HG03135 (cell line): Measurements from ENCODE around the gene SMAD7.
"Not testable (repeated sequence)": the region's sequence is repeated elsewhere in the genome, so short reads cannot be mapped to it uniquely, and the experiment has no call there.

Source experiments
- ATAC-seq: cut with Tn5 transposase; IDR thresholded peaks from one replicate; pipeline ENCODE4 v1.9.1; 2021; ENCODE audit warnings: mild to moderate bottlenecking, moderate library complexity; ENCODE audit not compliant: unreplicated experiment

Gene SMAD7

GRCh38 chr18:48885924-48886400 is 64.8 kb downstream of the SMAD7 start:
- ATAC-seq: no peak

DNA sequence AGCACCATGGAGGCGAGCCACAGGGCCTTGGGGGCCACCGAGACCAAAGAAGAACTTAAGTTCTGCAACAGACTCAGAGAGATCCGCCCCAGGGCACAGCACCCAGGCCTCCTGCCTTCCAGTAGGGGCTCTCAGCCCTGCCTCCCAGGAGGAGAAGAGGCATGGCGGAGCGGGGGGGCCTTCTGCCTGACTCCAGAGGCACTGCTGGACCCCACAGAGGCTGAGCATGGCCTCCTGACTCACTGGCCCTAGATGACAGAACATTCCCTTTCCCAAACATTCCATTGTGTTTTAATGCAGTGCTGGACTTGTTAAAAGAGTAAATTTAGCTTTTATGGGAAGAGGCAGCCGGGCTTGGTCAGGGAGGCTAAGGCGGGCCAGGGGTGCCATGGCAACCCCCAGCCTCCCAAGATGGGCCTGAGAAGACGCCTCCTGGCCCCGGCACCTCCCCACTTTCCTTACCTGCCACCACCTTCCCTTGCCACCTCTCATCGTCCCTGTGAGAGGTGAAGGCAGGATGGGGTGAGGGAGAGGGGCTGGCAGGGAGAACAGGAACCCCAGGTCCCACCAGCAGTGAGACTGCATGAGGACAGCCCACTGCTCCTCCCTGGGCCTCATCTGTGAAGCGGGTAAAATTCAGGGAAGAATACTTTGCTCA is 65.4 kb downstream of the SMAD7 start:
- ATAC-seq: no peak

DNA sequence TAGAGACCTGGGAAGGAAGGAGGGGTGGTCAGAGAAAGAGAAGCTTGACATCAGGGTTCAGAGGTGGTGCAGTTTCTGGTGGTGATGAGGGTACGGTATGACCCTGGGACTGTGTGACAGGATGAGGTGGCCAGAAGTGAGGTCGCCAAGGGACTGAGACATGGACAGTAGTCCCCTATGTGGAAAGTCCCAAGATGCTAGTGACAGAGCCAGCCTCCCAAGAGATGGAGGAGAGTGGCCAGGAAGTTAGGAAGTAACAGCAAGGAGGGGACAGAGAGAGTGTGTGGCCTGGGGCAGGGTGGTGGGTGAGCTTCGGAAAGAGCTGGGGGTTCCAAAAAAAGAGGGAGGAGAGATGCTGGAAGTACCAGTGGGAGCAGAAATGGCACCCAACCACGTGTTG is 66.0 kb downstream of the SMAD7 start:
- no peak for ATAC-seq

GRCh38 chr18:48884306-48884705 is 66.5 kb downstream of the SMAD7 start:
- no peak for ATAC-seq

- ATAC-seq: no peak
Observed at GRCh38 chr18:48882379-48882778, 68.4 kb downstream of the SMAD7 start.

- ATAC-seq: no peak
Observed at GRCh38 chr18:48880931-48881330, 69.8 kb downstream of the SMAD7 start.

DNA sequence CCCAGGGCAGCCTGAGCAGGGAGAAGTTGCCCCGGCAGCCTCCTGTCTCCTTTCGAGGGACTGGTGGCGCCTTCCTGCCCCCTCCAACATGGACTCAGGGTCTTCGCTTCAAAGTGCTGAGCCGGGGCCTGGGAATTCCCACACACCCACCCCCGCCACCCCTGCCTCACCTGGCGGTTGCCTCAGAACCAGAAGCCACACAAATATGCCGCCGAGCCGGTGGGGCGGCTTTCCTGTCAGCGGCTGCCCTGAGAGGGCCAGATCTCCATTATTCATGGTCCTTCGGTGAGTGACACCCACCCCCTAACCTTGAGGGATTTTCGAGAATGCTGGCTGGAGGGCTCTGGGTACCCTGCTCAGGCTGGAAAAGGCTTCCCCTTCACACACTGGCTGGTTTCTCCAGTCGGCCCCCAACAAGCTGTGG is 71.7 kb downstream of the SMAD7 start:
- no peak for ATAC-seq

DNA sequence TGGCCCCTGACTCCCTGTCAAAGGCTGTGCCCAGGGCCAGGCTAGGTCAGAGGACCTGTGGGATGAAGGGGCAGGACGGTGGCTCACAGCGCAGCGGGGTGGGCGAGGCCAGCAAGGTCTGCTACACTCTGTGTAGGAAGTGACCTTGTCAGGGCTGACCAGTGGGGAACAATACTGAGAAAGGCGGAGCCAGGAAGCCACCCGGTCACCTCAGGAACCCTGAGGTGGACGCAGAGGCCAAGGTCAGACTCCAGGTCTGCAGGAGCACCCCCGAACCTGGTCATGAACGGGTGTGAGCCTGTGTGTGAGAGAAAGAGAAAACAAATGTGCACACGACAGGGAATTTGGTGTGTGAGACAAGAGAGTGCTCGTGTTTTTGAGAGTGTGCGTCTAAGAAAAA is 72.3 kb downstream of the SMAD7 start:
- ATAC-seq: no peak

DNA sequence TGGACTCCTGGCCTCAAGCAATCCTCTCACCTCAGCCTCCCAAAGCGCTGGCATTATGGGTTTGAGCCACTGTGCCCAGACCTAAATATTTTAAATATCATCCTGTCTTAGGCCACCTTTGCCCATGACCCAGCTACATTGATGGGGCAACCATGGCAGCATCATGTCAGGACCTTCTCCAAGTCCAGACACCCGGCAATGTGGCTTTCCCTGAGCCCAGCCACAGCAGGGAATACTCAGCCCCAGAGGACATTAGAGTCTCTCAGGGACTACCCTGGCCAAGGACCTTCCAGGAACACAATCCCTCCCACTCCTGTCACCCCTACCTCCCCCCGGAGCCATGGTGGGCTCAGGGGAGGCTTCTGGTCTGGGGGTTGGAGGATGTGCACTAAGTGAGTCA is 72.8 kb downstream of the SMAD7 start:
- ATAC-seq: no peak

GRCh38 chr18:48876590-48876989 is 74.2 kb downstream of the SMAD7 start:
- ATAC-seq: no peak

GRCh38 chr18:48875942-48876511 is 74.7 kb downstream of the SMAD7 start:
- no peak for ATAC-seq

- no peak for ATAC-seq
Observed at GRCh38 chr18:48875314-48875941, 75.3 kb downstream of the SMAD7 start.

- ATAC-seq: no peak
Observed at GRCh38 chr18:48874701-48875162, 76.0 kb downstream of the SMAD7 start.

DNA sequence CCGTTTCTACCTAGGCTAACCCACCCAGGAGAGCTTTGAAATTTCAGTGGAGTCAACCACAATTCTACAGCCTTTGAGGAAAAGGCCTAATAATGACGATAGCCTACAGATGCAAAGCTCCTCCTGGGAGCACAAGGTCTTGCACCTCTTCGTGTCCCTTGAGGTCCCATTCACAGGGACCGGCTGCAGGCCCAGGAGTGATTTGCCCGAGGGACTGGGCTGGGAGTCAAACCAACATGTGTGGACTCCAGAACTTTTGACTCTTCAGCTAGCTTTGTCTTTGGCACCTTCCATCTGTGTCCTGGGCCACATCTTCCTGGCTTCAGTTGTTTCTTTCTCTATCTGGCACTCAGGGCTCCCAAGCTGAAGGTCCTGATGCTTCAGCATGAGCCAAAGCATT is 76.5 kb downstream of the SMAD7 start:
- no peak for ATAC-seq

- no peak for ATAC-seq
Observed at GRCh38 chr18:48872234-48873145, 78.3 kb downstream of the SMAD7 start.

GRCh38 chr18:48871391-48872166 is 79.2 kb downstream of the SMAD7 start:
- no peak for ATAC-seq

DNA sequence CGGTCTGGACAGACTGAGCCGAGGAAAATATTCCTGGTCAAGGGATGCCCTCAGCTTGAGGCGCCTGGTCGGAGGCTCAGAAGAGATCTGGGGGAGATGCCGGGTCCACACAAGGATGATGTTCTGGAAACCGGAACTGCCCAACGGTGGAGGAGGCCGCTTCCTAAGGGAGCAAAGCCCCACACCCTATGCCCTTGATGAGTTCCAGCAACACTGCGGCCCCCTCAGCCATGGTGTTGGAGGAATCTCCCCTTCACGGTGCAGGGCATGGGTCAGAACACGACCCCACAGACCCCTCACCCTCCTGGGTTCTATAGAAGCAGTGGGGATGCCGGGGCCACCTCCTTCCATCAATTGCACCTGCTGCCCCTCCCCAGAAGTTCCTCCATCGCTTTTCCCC is 79.8 kb downstream of the SMAD7 start:
- ATAC-seq: not testable (repeated sequence)
